ENCODE measurements around the gene POMGNT1. TPM values are rescaled to one million over a fixed set of nuclear protein-coding genes. Genes with fewer than 3 reads are reported as not detected.

Gene POMGNT1
- total RNA-seq, 2 donors from 2014 or later: 46.7 to 61.7 TPM

Other genes with a start within 250 kb of the POMGNT1 start
- gene PIK3R3, start 65.8 kb downstream of the POMGNT1 start, total RNA-seq: 1 to 10 TPM; 3.3 to 7.4 TPM
- gene TSPAN1, start 23.3 kb downstream of the POMGNT1 start, total RNA-seq: not detected
- gene P3R3URF, start 21.9 kb downstream of the POMGNT1 start, total RNA-seq: not detected
- gene LURAP1, start 4.9 kb upstream of the POMGNT1 start, total RNA-seq: not detected
- gene RAD54L, start 49.3 kb upstream of the POMGNT1 start, total RNA-seq: 10 to 100 TPM; 23.3 to 87.5 TPM
- gene LRRC41, start 105.2 kb upstream of the POMGNT1 start, total RNA-seq: 10 to 100 TPM; 43.2 to 45.5 TPM
- gene UQCRH, start 105.3 kb upstream of the POMGNT1 start, total RNA-seq: 100 to 1,000 TPM; 236 to 253 TPM
- 10 to 100 TPM; 24.0 to 43.8 TPM for gene NSUN4, start 142.4 kb upstream of the POMGNT1 start, total RNA-seq
- 1 to 10 TPM; 4.1 to 6.6 TPM for gene FAAH, start 195.9 kb upstream of the POMGNT1 start, total RNA-seq